GM13977 (cell line): ENCODE results near the gene MTRF1L.

ENCODE experiments used
- DNase-seq: peaks from one replicate; pipeline ENCODE4 v3.0.0; 2012; ENCODE audit warnings: low spot score
- CTCF ChIP-seq: IDR thresholded peaks from 2 replicates; pipeline ENCODE4 v1.5.1; 2012; ENCODE audit warnings: mild to moderate bottlenecking, control low read depth; ENCODE audit not compliant: insufficient read depth; ENCODE audit errors: extremely low read depth, missing control alignments
- in situ Hi-C: fragments of 300-500 bp; cut with MboI; formaldehyde crosslinking; loops from one replicate; pipeline ENCODE4 v1.12.0; 2022; ENCODE audit warnings: low sequenced_read_pairs, low pct_unique_long_range_greater_than_20kb, mixed read lengths, inconsistent platforms; ENCODE audit not compliant: unreplicated experiment

MTRF1L gene

GRCh38 chr6:152943260-152943897, 59.1 kb downstream of the MTRF1L start:
- DNase-seq, result no peak
- in situ Hi-C loops, result no loop called here
- no peak for TF ChIP-seq CTCF

GRCh38 chr6:152942319-152942869, 60.1 kb downstream of the MTRF1L start:
- no peak for TF ChIP-seq CTCF
- in situ Hi-C loops, result no loop called here

GRCh38 chr6:152941746-152942145, 60.8 kb downstream of the MTRF1L start:
- no peak for DNase-seq
- TF ChIP-seq CTCF, result no peak
- in situ Hi-C loops, result no loop called here

More at GRCh38 chr6:152942319-152942869, 60.1 kb downstream of the MTRF1L start:
- no peak for DNase-seq
